Fibroblast of lung (primary cell): ENCODE measurements around the gene CALHM1. TPM values are rescaled to one million over a fixed set of nuclear protein-coding genes. Genes with fewer than 3 reads are reported as not detected.

Experiments used
- DNase-seq, 2 donors: peaks; one replicate each; pipeline versions ENCODE4 v3.0.0 to v3.0.0-alpha.2; 2010; ENCODE audit warnings: low read depth in 2 of 2
- H2AFZ ChIP-seq: 2 replicates; pipeline ENCODE4 v1.5.1; 2012; ENCODE audit warnings: low read length, control low read depth, inconsistent platforms
- H3K27ac ChIP-seq: 2 replicates; pipeline ENCODE4 v1.5.1; 2011; ENCODE audit warnings: low read length, control low read depth; ENCODE audit not compliant: insufficient read depth
- H3K27me3 ChIP-seq: 2 replicates; pipeline ENCODE4 v1.5.1; 2011; ENCODE audit warnings: mild to moderate bottlenecking, low read length; ENCODE audit not compliant: control insufficient read depth, insufficient read depth
- H3K36me3 ChIP-seq: 2 replicates; pipeline ENCODE4 v1.5.1; 2011; ENCODE audit warnings: low read length; ENCODE audit not compliant: control insufficient read depth, insufficient read depth
- H3K4me1 ChIP-seq: 2 replicates; pipeline ENCODE4 v1.5.1; 2011; ENCODE audit warnings: low read length; ENCODE audit not compliant: control insufficient read depth, insufficient read depth; ENCODE audit errors: extremely low read depth
- H3K4me2 ChIP-seq: 2 replicates; pipeline ENCODE4 v1.5.1; 2011; ENCODE audit warnings: low read length, control low read depth; ENCODE audit not compliant: insufficient read depth; ENCODE audit errors: extremely low read depth
- H3K4me3 ChIP-seq, 4 experiments: fragments of 200-600 bp in 1 of 4; sonication (generic) in 1 of 4; replicated peaks in 1 of 4; 2 replicates each; pipeline ENCODE4 v1.5.1; 2011 to 2016; ENCODE audit warnings: low read length in 4 of 4, low read depth in 3 of 4, mild to moderate bottlenecking in 3 of 4, control low read depth in 2 of 4, inconsistent platforms in 1 of 4, mixed read lengths in 1 of 4; ENCODE audit not compliant: insufficient read depth in 1 of 4; ENCODE audit errors: control extremely low read depth in 1 of 4
- H3K79me2 ChIP-seq: 2 replicates; pipeline ENCODE4 v1.5.1; 2012; ENCODE audit warnings: mild to moderate bottlenecking, low read length, inconsistent platforms; ENCODE audit not compliant: control insufficient read depth, insufficient read depth
- H3K9ac ChIP-seq: 2 replicates; pipeline ENCODE4 v1.5.1; 2011; ENCODE audit warnings: mild to moderate bottlenecking, low read length, control low read depth; ENCODE audit not compliant: insufficient read depth
- H3K9me3 ChIP-seq: 2 replicates; pipeline ENCODE4 v1.5.1; 2012; ENCODE audit warnings: low read depth, low read length; ENCODE audit not compliant: control insufficient read depth, insufficient read depth
- H4K20me1 ChIP-seq: 2 replicates; pipeline ENCODE4 v1.5.1; 2011; ENCODE audit warnings: low read length; ENCODE audit not compliant: control insufficient read depth, insufficient read depth; ENCODE audit errors: extremely low read depth
- CTCF ChIP-seq, 2 donors: IDR thresholded peaks in 1 of 2; conservative IDR thresholded peaks in 1 of 2; 1 replicate in 1 of 2; 2 replicates in 1 of 2; pipeline ENCODE4 v1.5.1; 2011 to 2012; ENCODE audit warnings: low read length in 2 of 2, control low read depth in 1 of 2, inconsistent platforms in 1 of 2, low read depth in 1 of 2, mild to moderate bottlenecking in 1 of 2
- EZH2 ChIP-seq: IDR thresholded peaks from 2 replicates; pipeline ENCODE4 v1.5.1; 2012; ENCODE audit warnings: low read length, control low read depth, mild to moderate bottlenecking; ENCODE audit errors: missing control alignments
- polyA plus RNA-seq, 2 donors: library from polyadenylated mRNA; depleted of rRNA in 1 of 2; stranded (reverse) in 1 of 2; unstranded in 1 of 2; fragments of >200 nt; gene quantifications; 2 replicates each; pipeline ENCODE4 v1.2.1, GENCODE V29; 2011 to 2012; ENCODE audit warnings: missing spikeins in 1 of 2
- total RNA-seq: library from RNA; depleted of rRNA; stranded (reverse); fragments of >200 nt; gene quantifications from 2 replicates; pipeline ENCODE4 v1.2.1, GENCODE V29; 2014

Gene CALHM1
- total and polyA plus RNA-seq, 2 donors (not counting 1 experiment from before 2014, with no cell fraction given): not detected

- H3K4me3 ChIP-seq: no peak overlapping the region
- peaks cover 44% of the 10 kb centered on the region for H3K36me3 ChIP-seq
- no peak for TF ChIP-seq EZH2
- no peak for DNase-seq
- H3K27ac ChIP-seq: no peak overlapping the region
- H3K4me1 ChIP-seq: peaks cover 35% of the 10 kb centered on the region
- no peak overlapping the region for H3K9ac ChIP-seq
- H3K27me3 ChIP-seq: no peaks in the 10 kb centered on the region
- no peak overlapping the region for H3K4me2 ChIP-seq
- H4K20me1 ChIP-seq: no peaks in the 10 kb centered on the region
- H3K79me2 ChIP-seq: peaks cover 20% of the 10 kb centered on the region
- H2AFZ ChIP-seq: no peak overlapping the region
- no peaks in the 10 kb centered on the region for H3K9me3 ChIP-seq
These were observed 14.2 kb downstream of the CALHM1 start for GRCh38 chr10:103444478-103444877.

- DNase-seq: no peak
- H3K27ac ChIP-seq: no peak overlapping the region
- TF ChIP-seq EZH2 (no peak), CTCF (conservative IDR thresholded peaks at IDR 0.05 in 1 of 2, IDR thresholded peaks at IDR 0.05 in 1 of 2; ENCODE audit: low read depth in 1 of 2, low read length in 2 of 2) (no peak)
- H3K9ac ChIP-seq: no peak overlapping the region
- H3K4me1 ChIP-seq: peaks cover 28% of the 10 kb centered on the region
- H3K27me3 ChIP-seq: no peaks in the 10 kb centered on the region
- no peaks in the 10 kb centered on the region for H3K9me3 ChIP-seq
- no peak overlapping the region for H2AFZ ChIP-seq
- no peak overlapping the region for H3K4me2 ChIP-seq
- H3K79me2 ChIP-seq: peaks cover 16% of the 10 kb centered on the region
- H4K20me1 ChIP-seq: no peaks in the 10 kb centered on the region
- peaks cover 41% of the 10 kb centered on the region for H3K36me3 ChIP-seq
- no peak overlapping the region for H3K4me3 ChIP-seq
These were observed 15.1 kb downstream of the CALHM1 start for GRCh38 chr10:103443475-103444185.

- Histone ChIP-seq H3K36me3 (peaks cover 35% of the 10 kb centered on the region), H3K9me3 (no peaks in the 10 kb centered on the region), H3K4me1 (peaks cover 24% of the 10 kb centered on the region), H3K4me3 (no peak overlapping the region), H3K27me3 (no peaks in the 10 kb centered on the region), H3K27ac (peak overlapping the region; percentile 52), H3K9ac (no peak overlapping the region), H4K20me1 (no peaks in the 10 kb centered on the region), H2AFZ (no peak overlapping the region), H3K4me2 (no peak overlapping the region), H3K79me2 (peaks cover 7% of the 10 kb centered on the region)
- DNase-seq: peak; percentile 31 to 69
- no peak for TF ChIP-seq CTCF (conservative IDR thresholded peaks at IDR 0.05 in 1 of 2, IDR thresholded peaks at IDR 0.05 in 1 of 2; ENCODE audit: low read depth in 1 of 2, low read length in 2 of 2)
- TF ChIP-seq EZH2: no peak
These were observed 16.7 kb downstream of the CALHM1 start for GRCh38 chr10:103442031-103442461.
